Measurements from ENCODE around the gene PLEKHA1. TPM values are rescaled to one million over a fixed set of nuclear protein-coding genes. Genes with fewer than 3 reads are reported as not detected.

Gene PLEKHA1
- total and polyA plus RNA-seq, 2 of the 4 experiments (the other 2 are of a cell fraction) = 7.2 to 9.5 TPM

DNA sequence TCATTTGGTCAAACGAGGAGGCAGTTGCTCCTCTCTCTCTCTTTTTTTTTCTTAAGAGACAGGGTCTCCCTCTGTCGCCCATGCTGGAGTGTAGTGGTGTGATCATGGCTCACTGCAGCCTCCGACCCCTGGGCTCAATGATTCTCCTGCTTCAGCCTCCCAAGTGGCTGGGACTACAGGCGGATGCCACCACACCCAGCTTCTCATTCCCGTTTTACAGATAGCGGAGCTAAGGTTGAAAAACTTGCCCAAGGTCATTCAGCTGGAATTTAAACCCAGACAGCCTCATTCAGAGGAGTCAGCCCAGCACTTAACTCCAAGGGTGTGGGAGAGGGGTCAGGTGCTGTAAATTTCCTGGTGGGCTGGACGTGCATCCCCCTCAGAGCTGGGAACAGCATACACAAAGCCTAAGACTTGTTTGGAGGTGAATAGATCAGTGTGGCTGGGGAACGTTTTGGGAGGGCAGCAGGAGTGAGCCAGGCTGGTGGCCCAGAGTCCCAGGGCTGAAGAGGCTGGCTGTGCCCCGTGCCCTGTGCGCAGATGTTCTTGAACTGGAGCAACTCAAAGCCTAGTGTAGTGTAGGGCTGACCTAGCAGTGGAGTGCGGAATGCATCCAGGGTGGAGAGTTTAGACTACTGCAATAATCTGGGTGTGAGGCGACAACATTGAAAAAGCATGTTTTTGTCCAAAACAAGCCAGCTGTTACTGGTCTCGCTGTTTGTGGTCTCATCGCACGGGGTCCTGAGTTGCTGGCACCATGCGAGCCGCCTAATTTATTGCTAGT, 89.2 kb downstream of the PLEKHA1 start:
- Histone ChIP-seq H4K20me1 (ENCODE audit: insufficient read depth, low read length) (peaks cover 13% of the 10 kb centered on the region), H3K79me1 (ENCODE audit: low read depth in 1 of 2, low read length in 2 of 2) (peaks cover 9 to 29% of the 10 kb centered on the region in 2 experiments), H3K4me2 (ENCODE audit: low read depth, low read length) (peak overlapping the region; percentile 76), H4K91ac (ENCODE audit: insufficient read depth, low read depth, low read length) (no peak overlapping the region), H2AK9ac (replicated peaks; ENCODE audit: low read depth, low read length, poor library complexity) (no peak overlapping the region), H3K27me3 (ENCODE audit: control insufficient read depth, insufficient read depth, low read length) (no peaks in the 10 kb centered on the region), H4K8ac (ENCODE audit: low read depth in 2 of 2, low read length in 2 of 2) (peak overlapping the region in 1 of 2 experiments; percentile 34; a peak in 1 of 4 replicates), H3K4me1 (ENCODE audit: control insufficient read depth, insufficient read depth, low read length) (peaks cover 17% of the 10 kb centered on the region), H3K27ac (ENCODE audit: insufficient read depth, low read length) (no peak overlapping the region), H2BK20ac (ENCODE audit: low read depth, low read length) (peak overlapping the region; percentile 28; the same call in 1 of the 2 replicates), H3K4me3 (ENCODE audit: insufficient read depth, low read depth, low read length) (peak overlapping the region; percentile 52), H3K9me1 (ENCODE audit: insufficient read depth, low read length) (peaks cover 17% of the 10 kb centered on the region), H3K14ac (replicated peaks; ENCODE audit: low read depth, low read length) (peak overlapping the region; percentile 43; the same call in 1 of the 2 replicates), H2BK120ac (ENCODE audit: low read depth, low read length) (no peak overlapping the region), H2BK5ac (ENCODE audit: low read depth, low read length, poor library complexity, severe bottlenecking) (no peak overlapping the region), H3K56ac (ENCODE audit: extremely low read depth, insufficient read depth, low read length) (no peak overlapping the region), H2AK5ac (ENCODE audit: low read depth, low read length) (peak overlapping the region; percentile 40; the same call in 1 of the 2 replicates), H4K5ac (ENCODE audit: low read depth, low read length) (no peak overlapping the region), H3K9ac (ENCODE audit: low read depth, low read length) (no peak overlapping the region), H3K18ac (ENCODE audit: low read depth, low read length) (no peak overlapping the region), H2BK15ac (ENCODE audit: low read depth, low read length) (0 out of 3 replicates have a peak overlapping the region, but pooled peaks have one; percentile 4), H3K36me3 (ENCODE audit: control insufficient read depth, insufficient read depth, low read length) (no peaks in the 10 kb centered on the region; the same call in 1 of the 2 replicates), H3K4ac (ENCODE audit: low read depth, low read length) (peak overlapping the region; percentile 19; the same call in 1 of the 2 replicates), H3K9me3 (ENCODE audit: control insufficient read depth, insufficient read depth, low read length) (no peaks in the 10 kb centered on the region), H2AFZ (replicated peaks; ENCODE audit: low read length, poor library complexity) (peak overlapping the region; percentile 91), H3K23ac (ENCODE audit: low read depth, low read length) (peak overlapping the region; percentile 92)
- dilution Hi-C loops (cut with HindIII; ENCODE audit: low sequenced_read_pairs, unreplicated experiment) (no loop called here), intact Hi-C loops (cut with micrococcal nuclease) (loop anchor here (2.0 to 5.0 kb wide), 2 partner anchors 84 to 101 kb away; no protein-coding TSS in a partner anchor), in situ Hi-C loops (cut with MboI; ENCODE audit: low sequenced_read_pairs) (loop anchor here (10.0 kb wide), 1 partner anchor 339 kb away; no protein-coding TSS in a partner anchor)
- BruUV-seq (replicated peaks) = no TSS peak
- ATAC-seq (ENCODE audit: low read depth) (no peak), DNase-seq (no peak)
- 85% methylated on average over 6 of the region's 17 CpGs; no CpG with 5 or more reads in 1 of the 2 experiments for WGBS, 2 experiments (ENCODE audit: extremely low coverage in 2 of 2, insufficient read length in 1 of 2)
- CTCF ChIA-PET = no interaction called here
- POLR2A ChIA-PET (ENCODE audit: unreplicated experiment) = no interaction called here
- TF ChIP-seq RCOR1 (IDR thresholded peaks at IDR 0.05; ENCODE audit: insufficient replicate concordance, low read length) (no peak), NFE2L2 (IDR thresholded peaks at IDR 0.05; ENCODE audit: low read depth, low read length) (no peak), RFX5 (IDR thresholded peaks at IDR 0.05; ENCODE audit: low read depth, low read length) (no peak), POLR2A (IDR thresholded peaks at IDR 0.05; ENCODE audit: low read depth, low read length) (no peak), FOS (IDR thresholded peaks at IDR 0.05; ENCODE audit: low read depth, low read length) (no peak), CHD1 (IDR thresholded peaks at IDR 0.05; ENCODE audit: low read depth, low read length) (no peak), BHLHE40 (IDR thresholded peaks at IDR 0.05; ENCODE audit: low read depth, low read length) (no peak), MAFK (IDR thresholded peaks at IDR 0.05; ENCODE audit: low read depth, low read length) (no peak), SMC3 (IDR thresholded peaks at IDR 0.05; ENCODE audit: low read depth, low read length) (no peak), RAD21 (IDR thresholded peaks at IDR 0.05; ENCODE audit: low read length) (no peak), MAZ (IDR thresholded peaks at IDR 0.05; ENCODE audit: borderline replicate concordance, low read depth, low read length) (no peak), ELK1 (IDR thresholded peaks at IDR 0.05; ENCODE audit: borderline replicate concordance, low read depth, low read length) (no peak)
- TF ChIP-seq, protein P1, sequence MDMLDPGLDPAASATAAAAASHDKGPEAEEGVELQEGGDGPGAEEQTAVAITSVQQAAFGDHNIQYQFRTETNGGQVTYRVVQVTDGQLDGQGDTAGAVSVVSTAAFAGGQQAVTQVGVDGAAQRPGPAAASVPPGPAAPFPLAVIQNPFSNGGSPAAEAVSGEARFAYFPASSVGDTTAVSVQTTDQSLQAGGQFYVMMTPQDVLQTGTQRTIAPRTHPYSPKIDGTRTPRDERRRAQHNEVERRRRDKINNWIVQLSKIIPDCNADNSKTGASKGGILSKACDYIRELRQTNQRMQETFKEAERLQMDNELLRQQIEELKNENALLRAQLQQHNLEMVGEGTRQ (IDR thresholded peaks at IDR 0.05; ENCODE audit: low read depth, low read length) = no peak
- TF ChIP-seq, protein P2, sequence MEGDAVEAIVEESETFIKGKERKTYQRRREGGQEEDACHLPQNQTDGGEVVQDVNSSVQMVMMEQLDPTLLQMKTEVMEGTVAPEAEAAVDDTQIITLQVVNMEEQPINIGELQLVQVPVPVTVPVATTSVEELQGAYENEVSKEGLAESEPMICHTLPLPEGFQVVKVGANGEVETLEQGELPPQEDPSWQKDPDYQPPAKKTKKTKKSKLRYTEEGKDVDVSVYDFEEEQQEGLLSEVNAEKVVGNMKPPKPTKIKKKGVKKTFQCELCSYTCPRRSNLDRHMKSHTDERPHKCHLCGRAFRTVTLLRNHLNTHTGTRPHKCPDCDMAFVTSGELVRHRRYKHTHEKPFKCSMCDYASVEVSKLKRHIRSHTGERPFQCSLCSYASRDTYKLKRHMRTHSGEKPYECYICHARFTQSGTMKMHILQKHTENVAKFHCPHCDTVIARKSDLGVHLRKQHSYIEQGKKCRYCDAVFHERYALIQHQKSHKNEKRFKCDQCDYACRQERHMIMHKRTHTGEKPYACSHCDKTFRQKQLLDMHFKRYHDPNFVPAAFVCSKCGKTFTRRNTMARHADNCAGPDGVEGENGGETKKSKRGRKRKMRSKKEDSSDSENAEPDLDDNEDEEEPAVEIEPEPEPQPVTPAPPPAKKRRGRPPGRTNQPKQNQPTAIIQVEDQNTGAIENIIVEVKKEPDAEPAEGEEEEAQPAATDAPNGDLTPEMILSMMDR (conservative IDR thresholded peaks at IDR 0.05; ENCODE audit: low read depth, low read length) = no peak
